GM12878 (cell line): Measurements from ENCODE around the gene EMX1. TPM values are rescaled to one million over a fixed set of nuclear protein-coding genes. Genes with fewer than 3 reads are reported as not detected.

Source experiments
- ATAC-seq: fragments of 200-7000 bp; cut with Tn5 transposase; 3 replicates; pipeline ENCODE4 v1.9.1; 2020; ENCODE audit warnings: mild to moderate bottlenecking, moderate library complexity
- BruUV-seq: library from RNA; stranded (reverse); fragments of 400-500 nt; replicated peaks from 2 replicates; lab custom pipeline; 2021; lab: Mats Ljungman, UMichigan
- CTCF ChIA-PET: fragments of 300-600 bp; sonication (Branson Sonifier 250); formaldehyde crosslinking; extraction: SDS; loops from one replicate; lab custom pipeline; 2021; ENCODE audit warnings: inconsistent platforms; lab: Yijun Ruan, JAX
- POLR2A ChIA-PET: fragments of 350-600 bp; formaldehyde crosslinking; extraction: SDS; loops from one replicate; lab custom pipeline; 2021; ENCODE audit warnings: inconsistent platforms; lab: Charles Lee
- RAD21 ChIA-PET: fragments of 300-600 bp; sonication (Branson Sonifier 250); formaldehyde crosslinking; loops from one replicate; lab custom pipeline; 2023; ENCODE audit warnings: antibody characterized with exemption; ENCODE audit not compliant: unreplicated experiment; lab: Charles Lee
- SMC1A ChIA-PET: fragments of 300-600 bp; sonication (Branson Sonifier 250); formaldehyde crosslinking; loops from one replicate; lab custom pipeline; 2023; ENCODE audit not compliant: unreplicated experiment, uncharacterized antibody; lab: Charles Lee
- DNase-seq: peaks from one replicate; pipeline ENCODE4 v3.0.0-alpha.2; 2011; ENCODE audit warnings: low read depth, low spot score
- FAIRE-seq: peaks from 3 replicates; lab custom pipeline; 2011; peaks lifted over from hg19 to GRCh38; lab: Jason Lieb, UNC
- H2AFZ ChIP-seq: 2 replicates; pipeline ENCODE4 v1.6.0; 2011; ENCODE audit warnings: low read depth, low read length, control low read depth; ENCODE audit not compliant: control insufficient read depth
- H3K27ac ChIP-seq: 2 replicates; pipeline ENCODE4 v1.5.1; 2011; ENCODE audit warnings: control low read depth; ENCODE audit not compliant: control insufficient read depth, insufficient read depth
- H3K27me3 ChIP-seq, 2 experiments: replicated peaks in 1 of 2; 2 replicates each; pipeline versions ENCODE4 v1.6.0 to v1.6.1; 2011; ENCODE audit warnings: low read length in 1 of 2; ENCODE audit not compliant: control insufficient read depth in 2 of 2, insufficient read depth in 2 of 2
- H3K36me3 ChIP-seq, 2 experiments: 2 replicates each; pipeline ENCODE4 v1.5.1; 2011; ENCODE audit warnings: low read length in 1 of 2; ENCODE audit not compliant: control insufficient read depth in 2 of 2, insufficient read depth in 2 of 2
- H3K4me1 ChIP-seq: 2 replicates; pipeline ENCODE4 v1.6.1; 2011; ENCODE audit warnings: mild to moderate bottlenecking, low read length, moderate library complexity, mixed read lengths; ENCODE audit not compliant: control insufficient read depth, insufficient read depth
- H3K4me2 ChIP-seq: 2 replicates; pipeline ENCODE4 v1.6.0; 2011; ENCODE audit warnings: control low read depth; ENCODE audit not compliant: control insufficient read depth, insufficient read depth
- H3K4me3 ChIP-seq: fragments of 200-600 bp; sonication (generic); 2 replicates; pipeline ENCODE4 v1.5.1; 2016
- H3K79me2 ChIP-seq: 2 replicates; pipeline ENCODE4 v1.6.0; 2011; ENCODE audit warnings: low read length; ENCODE audit not compliant: control insufficient read depth, insufficient read depth
- H3K9ac ChIP-seq: 2 replicates; pipeline ENCODE4 v1.8.0; 2011; ENCODE audit warnings: low read length, control low read depth, mixed read lengths; ENCODE audit not compliant: control insufficient read depth, insufficient read depth
- H3K9me3 ChIP-seq: replicated peaks from 3 replicates; pipeline ENCODE4 v1.5.1; 2011; ENCODE audit warnings: mild to moderate bottlenecking, low read length; ENCODE audit not compliant: control insufficient read depth, insufficient read depth
- H4K20me1 ChIP-seq: 2 replicates; pipeline ENCODE4 v1.6.0; 2011; ENCODE audit not compliant: control insufficient read depth, insufficient read depth
- ASH2L ChIP-seq: fragments of 300-600, 200-600 bp; sonication (generic); IDR thresholded peaks from 2 replicates; pipeline ENCODE4 v1.6.1; 2017; ENCODE audit warnings: low read depth, mild to moderate bottlenecking, borderline replicate concordance
- BACH1 ChIP-seq: fragments of 450-650 bp; IDR thresholded peaks from 2 replicates; pipeline ENCODE4 v1.6.1; 2017; ENCODE audit warnings: mild to moderate bottlenecking, borderline replicate concordance
- HDAC2 ChIP-seq: fragments of 200-600 bp; sonication (generic); IDR thresholded peaks from 2 replicates; pipeline ENCODE4 v1.6.1; 2017
- IKZF2 ChIP-seq, 2 experiments: fragments of 450-650 bp; IDR thresholded peaks; 2 replicates each; pipeline ENCODE4 v1.6.1; 2017; ENCODE audit warnings: mild to moderate bottlenecking in 2 of 2, moderate library complexity in 2 of 2
- KDM1A ChIP-seq: fragments of 200-600 bp; sonication (generic); IDR thresholded peaks from 2 replicates; pipeline ENCODE4 v1.6.1; 2016; ENCODE audit warnings: borderline replicate concordance
- NFXL1 ChIP-seq: fragments of 450-650 bp; IDR thresholded peaks from 2 replicates; pipeline ENCODE4 v1.6.1; 2017; ENCODE audit warnings: antibody characterized with exemption, mild to moderate bottlenecking, borderline replicate concordance
- NR2C2 ChIP-seq: IDR thresholded peaks from 2 replicates; pipeline ENCODE4 v1.6.1; 2011; ENCODE audit warnings: borderline replicate concordance, low read depth; ENCODE audit not compliant: control insufficient read depth, insufficient read length
- POLR2A ChIP-seq: IDR thresholded peaks from 2 replicates; pipeline ENCODE4 v1.6.1; 2011; ENCODE audit warnings: low read depth, mild to moderate bottlenecking, low read length
- SMC3 ChIP-seq: IDR thresholded peaks from 2 replicates; pipeline ENCODE4 v1.6.1; 2011; ENCODE audit warnings: low read length, improper control_type of control experiment, borderline replicate concordance
- SRF ChIP-seq, 2 experiments: IDR thresholded peaks; 2 replicates each; pipeline ENCODE4 v1.6.1; 2011; ENCODE audit warnings: low read depth in 2 of 2, low read length in 2 of 2, mild to moderate bottlenecking in 1 of 2, moderate library complexity in 1 of 2
- ZBED1 ChIP-seq: IDR thresholded peaks from 2 replicates; pipeline ENCODE4 v1.6.1; 2016; ENCODE audit warnings: borderline replicate concordance
- WGBS: methylation state at CpG from one replicate; pipeline ENCODE4 v1.1.6; 2016; ENCODE audit warnings: low lambda C conversion rate; ENCODE audit not compliant: insufficient replicate concordance, insufficient coverage; ENCODE audit errors: missing lambda C conversion rate; 5-methylcytosine and 5-hydroxymethylcytosine counted together
- in situ Hi-C: fragments of 300-500 bp; cut with MboI; formaldehyde crosslinking; loops from 9 replicates; pipeline ENCODE4 v1.14.3; 2018; ENCODE audit warnings: mixed read lengths
- intact Hi-C: fragments of 100-400 bp; cut with micrococcal nuclease; formaldehyde crosslinking; loops from one replicate; pipeline ENCODE4 v1.14.2; 2022; ENCODE audit not compliant: unreplicated experiment
- polyA plus RNA-seq, 11 experiments: library from polyadenylated mRNA; depleted of rRNA in 4 of 11; unstranded in 6 of 11; stranded (reverse) in 5 of 11; fragments of >200 nt; fragmentation: Nextera tagmentation in 4 of 11; fragmentation: Illumina TruSeq in 1 of 11; extraction: Ambion mirVana in 4 of 11; extraction: Trizol in 1 of 11; gene quantifications; 1 replicate in 1 of 11; 2 replicates in 10 of 11; pipeline versions ENCODE4 v1.2.1 to v1.2.3, GENCODE V29; 2011 to 2016; ENCODE audit warnings: inconsistent platforms in 2 of 11, missing spikeins in 2 of 11, low read depth in 1 of 11
- total RNA-seq, 4 experiments: library from RNA; depleted of rRNA in 3 of 4; stranded (reverse); fragments of >200 nt in 3 of 4; fragmentation: Illumina TruSeq in 1 of 4; extraction: Trizol in 1 of 4; gene quantifications; 2 replicates each; pipeline versions ENCODE4 v1.2.1 to v1.2.3, GENCODE V29; 2013 to 2021
- TF ChIP-seq, protein P1 (sequence below): fragments of 450-650 bp; IDR thresholded peaks from 2 replicates; pipeline ENCODE4 v1.6.1; 2014; ENCODE audit warnings: mild to moderate bottlenecking
- TF ChIP-seq, protein P2 (sequence below): IDR thresholded peaks from 2 replicates; pipeline ENCODE4 v1.6.1; 2011; ENCODE audit warnings: low read depth, mild to moderate bottlenecking, low read length, moderate library complexity, borderline replicate concordance; ENCODE audit errors: extremely low read depth
- TF ChIP-seq, protein P3 (sequence below): fragments of 450-650 bp; IDR thresholded peaks from 2 replicates; pipeline ENCODE4 v1.6.1; 2016; ENCODE audit warnings: mild to moderate bottlenecking, moderate library complexity, borderline replicate concordance
- TF ChIP-seq, protein P4 (sequence below): fragments of 450-650 bp; IDR thresholded peaks from 2 replicates; pipeline ENCODE4 v1.6.1; 2016; ENCODE audit warnings: mild to moderate bottlenecking

EMX1 gene
- total and polyA plus RNA-seq, 10 of the 15 experiments (the other 5 are each of a cell fraction or from before 2014, with no cell fraction given), result 0.07 to 5.1 (median 1.2) TPM; not detected in 1

DNA sequence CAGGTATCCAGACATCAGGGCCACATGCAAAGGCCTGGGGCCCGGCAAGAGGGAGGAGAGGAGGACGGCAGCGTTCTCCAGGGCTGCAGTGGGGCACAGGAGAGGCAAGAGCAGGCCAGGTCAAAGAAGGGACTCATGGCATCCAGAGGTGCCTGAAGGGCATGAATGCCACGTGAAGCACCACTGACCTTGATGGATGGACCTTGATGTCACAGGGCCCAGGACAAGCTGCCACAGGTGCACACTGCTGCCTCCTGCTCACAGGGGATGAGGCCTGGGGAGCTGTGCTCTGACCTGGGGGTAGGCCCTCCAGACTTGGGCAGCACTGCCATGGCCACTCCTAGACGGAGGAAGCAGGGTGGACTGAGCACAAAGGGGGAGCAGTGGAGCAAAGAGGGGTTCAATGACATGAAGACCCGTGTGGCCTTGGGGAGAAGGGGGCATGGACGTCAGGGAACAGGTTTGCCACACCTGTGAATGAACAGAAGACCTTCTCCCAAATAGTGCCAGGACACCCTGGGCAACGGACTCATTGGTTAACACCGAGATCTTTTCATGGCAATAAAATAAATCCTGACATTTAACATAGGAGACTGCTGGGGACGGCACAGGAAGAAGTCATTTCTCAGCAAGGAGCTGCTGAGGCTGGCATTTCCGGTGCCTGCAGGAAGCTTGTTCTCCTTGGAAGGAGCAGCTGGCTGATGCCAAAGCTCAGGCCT lies 65.6 kb downstream of the EMX1 start (continued):
- TF ChIP-seq ASH2L, result no peak
- TF ChIP-seq, all 136 proteins: peak for 0

DNA sequence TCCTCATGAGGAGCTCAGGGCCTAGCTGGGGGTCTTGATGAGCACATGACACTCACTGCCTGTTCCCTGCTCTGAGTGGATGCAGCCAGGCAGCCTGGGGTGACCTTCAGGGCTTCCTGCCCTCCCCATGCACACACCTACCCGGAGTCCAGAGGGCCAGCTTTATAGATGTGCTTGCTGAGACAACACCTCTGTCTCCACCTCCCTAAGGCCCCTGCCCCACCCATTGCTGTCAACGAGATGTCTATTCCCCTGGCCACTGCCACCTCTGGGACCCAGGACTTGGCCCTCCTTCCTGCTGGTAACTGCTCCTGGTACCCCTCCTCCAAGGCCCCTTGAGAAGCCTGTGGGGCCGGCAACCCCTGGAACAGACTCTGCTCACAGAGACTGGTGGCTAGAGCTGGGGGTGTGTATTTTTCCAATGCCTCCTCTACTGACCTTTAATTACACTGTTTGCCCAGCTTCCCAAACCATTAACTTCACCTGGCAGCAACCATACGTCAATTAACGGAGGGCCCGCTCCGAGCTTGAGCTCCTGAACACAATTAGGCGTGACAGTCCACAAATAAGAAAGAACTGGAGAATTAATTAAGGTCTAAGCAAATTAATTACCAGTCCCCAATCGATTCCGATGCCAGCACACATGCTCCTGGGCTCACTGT lies 66.3 kb downstream of the EMX1 start:
- WGBS, result 61% methylated on average over 10 of the region's 10 CpGs
- DNase-seq (no peak), FAIRE-seq (no peak), ATAC-seq (no peak)
- POLR2A ChIA-PET, result no interaction called here
- no peak overlapping the region for H2AFZ ChIP-seq
- H4K20me1 ChIP-seq, result no peaks in the 10 kb centered on the region
- no peaks in the 10 kb centered on the region for H3K36me3 ChIP-seq
- H3K79me2 ChIP-seq, result no peaks in the 10 kb centered on the region
- RAD21 ChIA-PET, result interaction anchor here (1.4 kb wide), 1 partner anchor 90 kb away, joined by 4 read pairs; no protein-coding TSS in a partner anchor
- H3K9ac ChIP-seq, result no peak overlapping the region
- CTCF ChIA-PET, result interaction anchor here (1.5 to 3.0 kb wide), 2 partner anchors 10 to 91 kb away, joined by 4 to 23 read pairs; no protein-coding TSS in a partner anchor
- H3K4me3 ChIP-seq, result no peak overlapping the region
- H3K27me3 ChIP-seq, result no peaks in the 10 kb centered on the region
- intact Hi-C loops (no loop called here), in situ Hi-C loops (no loop called here)
- no peak overlapping the region for H3K27ac ChIP-seq
- no TSS peak for BruUV-seq
- no peaks in the 10 kb centered on the region for H3K9me3 ChIP-seq
- H3K4me1 ChIP-seq, result no peaks in the 10 kb centered on the region
- no peak overlapping the region for H3K4me2 ChIP-seq
- SMC1A ChIA-PET, result interaction anchor here (1.7 kb wide), 1 partner anchor 90 kb away, joined by 4 read pairs; no protein-coding TSS in a partner anchor
- no peak for TF ChIP-seq KDM1A
- TF ChIP-seq, protein P1, sequence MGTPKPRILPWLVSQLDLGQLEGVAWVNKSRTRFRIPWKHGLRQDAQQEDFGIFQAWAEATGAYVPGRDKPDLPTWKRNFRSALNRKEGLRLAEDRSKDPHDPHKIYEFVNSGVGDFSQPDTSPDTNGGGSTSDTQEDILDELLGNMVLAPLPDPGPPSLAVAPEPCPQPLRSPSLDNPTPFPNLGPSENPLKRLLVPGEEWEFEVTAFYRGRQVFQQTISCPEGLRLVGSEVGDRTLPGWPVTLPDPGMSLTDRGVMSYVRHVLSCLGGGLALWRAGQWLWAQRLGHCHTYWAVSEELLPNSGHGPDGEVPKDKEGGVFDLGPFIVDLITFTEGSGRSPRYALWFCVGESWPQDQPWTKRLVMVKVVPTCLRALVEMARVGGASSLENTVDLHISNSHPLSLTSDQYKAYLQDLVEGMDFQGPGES, result no peak
- no peak for TF ChIP-seq BACH1
- TF ChIP-seq SRF (IDR thresholded peaks at IDR 0.05; ENCODE audit: low read depth in 2 of 2, low read length in 2 of 2), result no peak
- TF ChIP-seq, protein P2, sequence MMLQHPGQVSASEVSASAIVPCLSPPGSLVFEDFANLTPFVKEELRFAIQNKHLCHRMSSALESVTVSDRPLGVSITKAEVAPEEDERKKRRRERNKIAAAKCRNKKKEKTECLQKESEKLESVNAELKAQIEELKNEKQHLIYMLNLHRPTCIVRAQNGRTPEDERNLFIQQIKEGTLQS, result no peak
- TF ChIP-seq, protein P3, sequence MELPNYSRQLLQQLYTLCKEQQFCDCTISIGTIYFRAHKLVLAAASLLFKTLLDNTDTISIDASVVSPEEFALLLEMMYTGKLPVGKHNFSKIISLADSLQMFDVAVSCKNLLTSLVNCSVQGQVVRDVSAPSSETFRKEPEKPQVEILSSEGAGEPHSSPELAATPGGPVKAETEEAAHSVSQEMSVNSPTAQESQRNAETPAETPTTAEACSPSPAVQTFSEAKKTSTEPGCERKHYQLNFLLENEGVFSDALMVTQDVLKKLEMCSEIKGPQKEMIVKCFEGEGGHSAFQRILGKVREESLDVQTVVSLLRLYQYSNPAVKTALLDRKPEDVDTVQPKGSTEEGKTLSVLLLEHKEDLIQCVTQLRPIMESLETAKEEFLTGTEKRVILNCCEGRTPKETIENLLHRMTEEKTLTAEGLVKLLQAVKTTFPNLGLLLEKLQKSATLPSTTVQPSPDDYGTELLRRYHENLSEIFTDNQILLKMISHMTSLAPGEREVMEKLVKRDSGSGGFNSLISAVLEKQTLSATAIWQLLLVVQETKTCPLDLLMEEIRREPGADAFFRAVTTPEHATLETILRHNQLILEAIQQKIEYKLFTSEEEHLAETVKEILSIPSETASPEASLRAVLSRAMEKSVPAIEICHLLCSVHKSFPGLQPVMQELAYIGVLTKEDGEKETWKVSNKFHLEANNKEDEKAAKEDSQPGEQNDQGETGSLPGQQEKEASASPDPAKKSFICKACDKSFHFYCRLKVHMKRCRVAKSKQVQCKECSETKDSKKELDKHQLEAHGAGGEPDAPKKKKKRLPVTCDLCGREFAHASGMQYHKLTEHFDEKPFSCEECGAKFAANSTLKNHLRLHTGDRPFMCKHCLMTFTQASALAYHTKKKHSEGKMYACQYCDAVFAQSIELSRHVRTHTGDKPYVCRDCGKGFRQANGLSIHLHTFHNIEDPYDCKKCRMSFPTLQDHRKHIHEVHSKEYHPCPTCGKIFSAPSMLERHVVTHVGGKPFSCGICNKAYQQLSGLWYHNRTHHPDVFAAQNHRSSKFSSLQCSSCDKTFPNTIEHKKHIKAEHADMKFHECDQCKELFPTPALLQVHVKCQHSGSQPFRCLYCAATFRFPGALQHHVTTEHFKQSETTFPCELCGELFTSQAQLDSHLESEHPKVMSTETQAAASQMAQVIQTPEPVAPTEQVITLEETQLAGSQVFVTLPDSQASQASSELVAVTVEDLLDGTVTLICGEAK, result no peak
- TF ChIP-seq, protein P4, sequence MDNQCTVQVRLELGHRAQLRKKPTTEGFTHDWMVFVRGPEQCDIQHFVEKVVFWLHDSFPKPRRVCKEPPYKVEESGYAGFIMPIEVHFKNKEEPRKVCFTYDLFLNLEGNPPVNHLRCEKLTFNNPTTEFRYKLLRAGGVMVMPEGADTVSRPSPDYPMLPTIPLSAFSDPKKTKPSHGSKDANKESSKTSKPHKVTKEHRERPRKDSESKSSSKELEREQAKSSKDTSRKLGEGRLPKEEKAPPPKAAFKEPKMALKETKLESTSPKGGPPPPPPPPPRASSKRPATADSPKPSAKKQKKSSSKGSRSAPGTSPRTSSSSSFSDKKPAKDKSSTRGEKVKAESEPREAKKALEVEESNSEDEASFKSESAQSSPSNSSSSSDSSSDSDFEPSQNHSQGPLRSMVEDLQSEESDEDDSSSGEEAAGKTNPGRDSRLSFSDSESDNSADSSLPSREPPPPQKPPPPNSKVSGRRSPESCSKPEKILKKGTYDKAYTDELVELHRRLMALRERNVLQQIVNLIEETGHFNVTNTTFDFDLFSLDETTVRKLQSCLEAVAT, result no peak
- TF ChIP-seq POLR2A, result no peak
- no peak for TF ChIP-seq HDAC2
- TF ChIP-seq NFXL1, result no peak
- TF ChIP-seq IKZF2 (IDR thresholded peaks at IDR 0.05), result no peak
- TF ChIP-seq ZBED1, result no peak
- TF ChIP-seq NR2C2, result no peak
- no peak for TF ChIP-seq SMC3
